ENCODE results near the gene FIZ1.

GRCh38 chr19:55635856-55636440 lies 36.6 kb upstream of the FIZ1 start:
- TF ChIP-seq CTCF (IDR thresholded peaks at IDR 0.05) (no peak), POLR2A (IDR thresholded peaks at IDR 0.05) (no peak)

Measured in thyroid gland (tissue), 4 donors.